ENCODE data around the gene PRPF38B.

The PRPF38B gene

GRCh38 chr1:108722292-108722691 is 30.2 kb downstream of the PRPF38B start:
- H3K4me3 ChIP-seq (ENCODE audit: low read depth, low read length): no peak overlapping the region
- DNase-seq (ENCODE audit: low read depth): no peak
- TF ChIP-seq, protein P1, sequence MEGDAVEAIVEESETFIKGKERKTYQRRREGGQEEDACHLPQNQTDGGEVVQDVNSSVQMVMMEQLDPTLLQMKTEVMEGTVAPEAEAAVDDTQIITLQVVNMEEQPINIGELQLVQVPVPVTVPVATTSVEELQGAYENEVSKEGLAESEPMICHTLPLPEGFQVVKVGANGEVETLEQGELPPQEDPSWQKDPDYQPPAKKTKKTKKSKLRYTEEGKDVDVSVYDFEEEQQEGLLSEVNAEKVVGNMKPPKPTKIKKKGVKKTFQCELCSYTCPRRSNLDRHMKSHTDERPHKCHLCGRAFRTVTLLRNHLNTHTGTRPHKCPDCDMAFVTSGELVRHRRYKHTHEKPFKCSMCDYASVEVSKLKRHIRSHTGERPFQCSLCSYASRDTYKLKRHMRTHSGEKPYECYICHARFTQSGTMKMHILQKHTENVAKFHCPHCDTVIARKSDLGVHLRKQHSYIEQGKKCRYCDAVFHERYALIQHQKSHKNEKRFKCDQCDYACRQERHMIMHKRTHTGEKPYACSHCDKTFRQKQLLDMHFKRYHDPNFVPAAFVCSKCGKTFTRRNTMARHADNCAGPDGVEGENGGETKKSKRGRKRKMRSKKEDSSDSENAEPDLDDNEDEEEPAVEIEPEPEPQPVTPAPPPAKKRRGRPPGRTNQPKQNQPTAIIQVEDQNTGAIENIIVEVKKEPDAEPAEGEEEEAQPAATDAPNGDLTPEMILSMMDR (IDR thresholded peaks at IDR 0.05; ENCODE audit: low read depth, low read length): no peak
- TF ChIP-seq MYC (IDR thresholded peaks at IDR 0.05; ENCODE audit: low read depth, low read length) (no peak), POLR2A (IDR thresholded peaks at IDR 0.05; ENCODE audit: extremely low read depth, insufficient read length) (no peak)
- TF ChIP-seq, protein P2, sequence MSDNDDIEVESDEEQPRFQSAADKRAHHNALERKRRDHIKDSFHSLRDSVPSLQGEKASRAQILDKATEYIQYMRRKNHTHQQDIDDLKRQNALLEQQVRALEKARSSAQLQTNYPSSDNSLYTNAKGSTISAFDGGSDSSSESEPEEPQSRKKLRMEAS (IDR thresholded peaks at IDR 0.05; ENCODE audit: low read depth, low read length): no peak

GRCh38 chr1:108725906-108726305 is 33.8 kb downstream of the PRPF38B start:
- TF ChIP-seq MYC (IDR thresholded peaks at IDR 0.05; ENCODE audit: low read depth, low read length): no peak
- DNase-seq (ENCODE audit: low read depth): no peak
- H3K4me3 ChIP-seq (ENCODE audit: low read depth, low read length): no peak overlapping the region

GRCh38 chr1:108728327-108728923 is 36.3 kb downstream of the PRPF38B start:
- TF ChIP-seq, protein P1 (IDR thresholded peaks at IDR 0.05; ENCODE audit: low read depth, low read length): no peak
- TF ChIP-seq, protein P2 (IDR thresholded peaks at IDR 0.05; ENCODE audit: low read depth, low read length): no peak
- TF ChIP-seq POLR2A (IDR thresholded peaks at IDR 0.05; ENCODE audit: extremely low read depth, insufficient read length) (no peak), MYC (IDR thresholded peaks at IDR 0.05; ENCODE audit: low read depth, low read length) (no peak)
- no peak for DNase-seq (ENCODE audit: low read depth)
- H3K4me3 ChIP-seq (ENCODE audit: low read depth, low read length): no peak overlapping the region

- no peak overlapping the region for H3K4me3 ChIP-seq (ENCODE audit: low read depth, low read length)
- TF ChIP-seq MYC (IDR thresholded peaks at IDR 0.05; ENCODE audit: low read depth, low read length) (no peak), POLR2A (IDR thresholded peaks at IDR 0.05; ENCODE audit: extremely low read depth, insufficient read length) (no peak)
- TF ChIP-seq, protein P2 (IDR thresholded peaks at IDR 0.05; ENCODE audit: low read depth, low read length): no peak
- TF ChIP-seq, protein P1 (IDR thresholded peaks at IDR 0.05; ENCODE audit: low read depth, low read length): no peak
- no peak for DNase-seq (ENCODE audit: low read depth)
These were observed 37.4 kb downstream of the PRPF38B start for GRCh38 chr1:108729481-108729880.

DNA sequence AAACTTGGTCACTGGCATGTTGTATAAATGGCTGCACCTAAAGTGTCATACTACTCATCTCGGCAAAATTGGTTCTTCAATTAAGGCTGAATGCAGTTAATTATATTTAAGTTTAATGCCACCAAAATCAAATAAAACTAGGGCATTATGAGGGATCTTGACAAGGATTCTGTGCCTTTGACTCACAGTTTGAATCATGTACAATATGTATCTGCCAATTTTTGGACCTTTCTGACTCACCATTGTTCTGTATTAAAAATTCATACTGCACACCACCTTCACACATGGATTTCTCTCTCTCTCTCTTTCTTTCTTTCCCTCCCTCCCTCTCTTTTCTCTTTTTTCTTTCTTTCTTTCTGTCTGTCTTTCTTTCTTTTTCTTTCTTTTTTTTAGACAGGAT is 40.3 kb downstream of the PRPF38B start:
- TF ChIP-seq MYC (IDR thresholded peaks at IDR 0.05; ENCODE audit: low read depth, low read length) (no peak), POLR2A (IDR thresholded peaks at IDR 0.05; ENCODE audit: extremely low read depth, insufficient read length) (no peak)
- TF ChIP-seq, protein P2 (IDR thresholded peaks at IDR 0.05; ENCODE audit: low read depth, low read length): no peak
- TF ChIP-seq, protein P1 (IDR thresholded peaks at IDR 0.05; ENCODE audit: low read depth, low read length): no peak
- no peak for DNase-seq (ENCODE audit: low read depth)
- no peak overlapping the region for H3K4me3 ChIP-seq (ENCODE audit: low read depth, low read length)

- no peak for TF ChIP-seq POLR2A (IDR thresholded peaks at IDR 0.05; ENCODE audit: extremely low read depth, insufficient read length)
- TF ChIP-seq MYC (IDR thresholded peaks at IDR 0.05; ENCODE audit: low read depth, low read length): no peak
- TF ChIP-seq, protein P1 (IDR thresholded peaks at IDR 0.05; ENCODE audit: low read depth, low read length): no peak
- TF ChIP-seq, protein P2 (IDR thresholded peaks at IDR 0.05; ENCODE audit: low read depth, low read length): no peak
- H3K4me3 ChIP-seq (ENCODE audit: low read depth, low read length): no peak overlapping the region
- DNase-seq (ENCODE audit: low read depth): no peak
These were observed 42.2 kb downstream of the PRPF38B start for GRCh38 chr1:108734171-108734865.
